ENCODE measurements around the gene SLC39A11.

SLC39A11 gene

GRCh38 chr17:72618001-72618509, 474.4 kb downstream of the SLC39A11 start:
- DNase-seq (ENCODE audit: low read depth in 2 of 2) = no peak

- no peak for DNase-seq (ENCODE audit: low read depth in 2 of 2)
Measured at GRCh38 chr17:72617557-72617956, 474.9 kb downstream of the SLC39A11 start.

GRCh38 chr17:72616447-72616846, 476.0 kb downstream of the SLC39A11 start:
- no peak for DNase-seq (ENCODE audit: low read depth in 2 of 2)

DNA sequence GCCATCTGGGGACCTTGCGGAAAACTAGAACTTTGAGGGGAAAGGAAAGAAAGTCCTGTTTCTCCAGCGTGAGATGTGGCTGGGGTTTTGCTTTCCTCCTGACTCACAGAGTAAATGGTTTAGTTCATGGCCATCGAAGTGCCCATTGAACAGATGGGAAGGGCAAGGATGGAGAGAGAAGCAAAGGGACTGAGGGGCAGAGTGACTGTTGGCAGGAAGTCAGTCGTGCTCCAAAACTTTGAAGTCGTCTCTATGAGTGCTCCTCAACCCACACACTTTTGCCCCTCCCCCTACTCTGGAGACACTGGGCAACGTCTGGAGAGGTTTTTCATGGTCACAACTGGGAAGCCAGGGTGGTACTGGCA, 476.9 kb downstream of the SLC39A11 start:
- DNase-seq (ENCODE audit: low read depth in 2 of 2) = no peak

DNA sequence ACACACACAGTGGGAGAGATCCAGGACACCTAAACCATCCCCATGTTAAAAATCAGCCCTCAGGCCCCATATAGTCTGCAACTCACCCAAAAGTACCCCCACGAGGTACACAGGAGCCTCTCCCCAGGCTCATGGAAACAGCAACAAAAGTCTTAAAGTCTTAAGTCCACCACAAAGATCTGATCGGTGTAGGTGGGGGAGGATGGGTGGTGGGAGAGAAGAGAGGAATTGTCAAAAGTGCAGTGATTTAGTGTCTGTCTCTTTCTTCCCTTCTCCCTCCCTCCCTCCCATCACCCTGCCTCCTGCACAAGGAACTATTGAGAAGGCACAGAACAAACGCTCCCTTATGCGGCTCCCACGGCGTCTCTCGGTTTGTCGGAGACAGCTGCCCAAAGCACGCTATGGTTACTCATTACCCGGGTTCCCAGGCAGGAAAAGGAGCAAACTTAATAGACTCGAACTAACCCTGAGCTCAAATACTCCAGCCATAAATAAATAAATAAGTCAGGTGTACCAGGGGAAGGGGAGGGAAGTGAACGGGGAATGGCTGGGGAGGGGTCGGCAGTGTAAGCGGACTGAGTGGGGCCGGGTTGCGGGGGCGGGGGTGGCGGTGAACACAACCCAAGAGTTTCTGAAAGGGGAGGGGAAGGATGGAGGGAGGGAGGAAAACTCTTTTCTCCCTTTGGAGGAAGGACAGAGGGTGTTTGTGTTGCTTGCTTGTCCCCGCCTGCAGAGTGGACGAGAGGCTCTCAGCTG, 477.4 kb downstream of the SLC39A11 start:
- DNase-seq (ENCODE audit: low read depth in 2 of 2) = no peak

- no peak for DNase-seq (ENCODE audit: low read depth in 2 of 2)
Measured at GRCh38 chr17:72614476-72614870, 478.0 kb downstream of the SLC39A11 start.

DNA sequence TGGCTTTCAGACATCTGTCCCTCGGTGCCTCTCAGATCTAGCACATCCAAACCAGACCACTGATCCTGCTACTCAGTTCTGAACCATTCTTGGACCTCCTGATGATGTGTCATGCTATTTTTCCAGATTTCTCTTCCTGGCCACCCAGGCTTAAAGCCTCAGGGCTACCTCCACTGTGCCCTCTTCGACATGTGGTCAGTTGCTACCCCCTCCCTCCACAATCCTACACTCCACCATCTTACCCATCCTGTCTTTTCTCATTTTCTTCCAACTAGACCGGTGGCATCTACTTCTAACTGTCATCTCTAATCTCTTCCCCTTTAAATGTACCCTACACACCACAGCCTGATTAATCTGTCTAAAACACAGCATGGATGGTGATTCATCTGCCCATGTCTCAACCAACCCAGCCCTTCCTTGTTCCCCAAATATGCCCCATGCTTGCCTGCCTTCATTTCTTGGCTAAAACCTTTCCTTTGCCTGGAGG, 478.6 kb downstream of the SLC39A11 start:
- DNase-seq (ENCODE audit: low read depth in 2 of 2) = no peak

- DNase-seq (ENCODE audit: low read depth in 2 of 2) = no peak
Measured at GRCh38 chr17:72613396-72613795, 479.1 kb downstream of the SLC39A11 start.

DNA sequence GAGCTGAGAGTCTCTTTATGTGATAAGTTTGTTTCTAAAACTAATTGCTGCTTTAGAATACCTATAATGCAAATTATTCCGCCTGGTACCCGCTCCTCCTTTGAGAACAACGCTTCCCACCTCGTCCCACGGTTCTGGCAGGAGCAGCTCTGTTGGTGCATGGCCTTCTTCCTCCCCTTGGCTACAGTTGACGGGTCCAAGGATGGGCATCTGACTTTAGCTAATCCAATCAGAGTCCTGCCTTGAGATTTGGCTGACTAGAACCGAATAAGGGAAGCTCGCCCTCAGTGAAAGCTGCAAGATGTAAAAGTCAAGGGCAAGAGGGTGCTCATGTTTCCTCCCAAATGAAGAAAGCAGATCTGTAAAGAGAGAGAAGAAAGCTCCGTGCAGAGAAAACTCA, 481.3 kb downstream of the SLC39A11 start:
- no peak for DNase-seq (ENCODE audit: low read depth in 2 of 2)

GRCh38 chr17:72609501-72609900, 483.0 kb downstream of the SLC39A11 start:
- DNase-seq (ENCODE audit: low read depth in 2 of 2) = no peak

DNA sequence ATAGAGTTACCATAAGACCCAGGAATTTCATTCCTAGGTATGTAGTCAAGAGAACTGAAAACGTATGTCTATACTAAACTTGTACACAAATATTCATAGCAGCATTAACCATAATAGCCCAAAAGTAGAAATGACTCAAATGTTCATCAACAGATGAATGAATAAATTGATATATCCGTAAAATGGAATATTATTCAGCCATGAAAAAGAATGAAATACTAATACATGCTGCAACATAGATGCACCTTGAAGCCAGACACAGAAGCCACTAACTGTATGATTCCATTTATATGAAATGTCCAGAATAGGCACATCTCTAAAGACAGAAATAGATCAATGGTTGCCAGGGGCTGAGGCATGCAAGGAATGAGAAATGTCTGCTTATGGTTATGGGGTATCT, 484.1 kb downstream of the SLC39A11 start:
- no peak for DNase-seq (ENCODE audit: low read depth in 2 of 2)

- no peak for DNase-seq (ENCODE audit: low read depth in 2 of 2)
Measured at GRCh38 chr17:72606656-72607055, 485.8 kb downstream of the SLC39A11 start.

DNA sequence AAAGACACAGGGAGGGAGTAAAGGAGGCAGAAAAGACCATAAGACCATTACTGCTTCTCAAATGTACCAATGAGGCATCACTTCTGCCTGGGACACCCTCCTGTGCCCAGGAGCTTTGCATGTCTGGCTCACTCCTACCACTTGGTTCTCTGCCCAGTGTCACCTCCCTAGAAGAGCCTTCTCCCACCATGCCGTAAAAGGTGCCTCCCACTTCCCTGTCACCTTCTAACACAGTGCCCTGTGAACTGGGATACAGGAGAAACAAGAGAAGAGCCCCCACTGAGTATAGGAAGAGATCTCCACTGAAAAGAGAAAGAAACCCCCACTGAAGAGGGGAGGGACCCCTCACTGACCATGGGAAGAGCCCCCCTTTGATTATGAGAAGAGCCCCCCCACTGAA, 486.9 kb downstream of the SLC39A11 start:
- no peak for DNase-seq (ENCODE audit: low read depth in 2 of 2)

DNA sequence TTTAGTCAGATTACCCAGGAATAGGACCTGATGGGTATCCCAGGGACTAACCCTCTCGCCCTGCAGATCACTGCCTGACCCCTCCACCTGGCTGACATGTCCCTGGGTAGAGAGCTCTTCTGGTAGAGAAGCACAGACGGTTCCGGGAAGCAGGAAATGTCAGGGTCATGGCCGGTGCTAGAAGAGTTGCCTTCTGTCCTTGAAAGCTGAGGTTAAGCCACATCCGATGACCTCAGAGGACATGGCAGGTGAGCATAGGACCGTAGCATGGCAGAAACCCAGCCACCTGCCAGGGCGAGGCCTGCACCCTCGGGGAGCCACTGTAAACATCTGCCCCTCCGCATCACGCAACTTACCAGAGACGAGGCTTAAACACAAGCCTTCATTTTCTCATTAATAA, 488.0 kb downstream of the SLC39A11 start:
- DNase-seq (ENCODE audit: low read depth in 2 of 2) = no peak

- DNase-seq (ENCODE audit: low read depth in 2 of 2) = no peak
Measured at GRCh38 chr17:72603420-72604242, 488.9 kb downstream of the SLC39A11 start.

DNA sequence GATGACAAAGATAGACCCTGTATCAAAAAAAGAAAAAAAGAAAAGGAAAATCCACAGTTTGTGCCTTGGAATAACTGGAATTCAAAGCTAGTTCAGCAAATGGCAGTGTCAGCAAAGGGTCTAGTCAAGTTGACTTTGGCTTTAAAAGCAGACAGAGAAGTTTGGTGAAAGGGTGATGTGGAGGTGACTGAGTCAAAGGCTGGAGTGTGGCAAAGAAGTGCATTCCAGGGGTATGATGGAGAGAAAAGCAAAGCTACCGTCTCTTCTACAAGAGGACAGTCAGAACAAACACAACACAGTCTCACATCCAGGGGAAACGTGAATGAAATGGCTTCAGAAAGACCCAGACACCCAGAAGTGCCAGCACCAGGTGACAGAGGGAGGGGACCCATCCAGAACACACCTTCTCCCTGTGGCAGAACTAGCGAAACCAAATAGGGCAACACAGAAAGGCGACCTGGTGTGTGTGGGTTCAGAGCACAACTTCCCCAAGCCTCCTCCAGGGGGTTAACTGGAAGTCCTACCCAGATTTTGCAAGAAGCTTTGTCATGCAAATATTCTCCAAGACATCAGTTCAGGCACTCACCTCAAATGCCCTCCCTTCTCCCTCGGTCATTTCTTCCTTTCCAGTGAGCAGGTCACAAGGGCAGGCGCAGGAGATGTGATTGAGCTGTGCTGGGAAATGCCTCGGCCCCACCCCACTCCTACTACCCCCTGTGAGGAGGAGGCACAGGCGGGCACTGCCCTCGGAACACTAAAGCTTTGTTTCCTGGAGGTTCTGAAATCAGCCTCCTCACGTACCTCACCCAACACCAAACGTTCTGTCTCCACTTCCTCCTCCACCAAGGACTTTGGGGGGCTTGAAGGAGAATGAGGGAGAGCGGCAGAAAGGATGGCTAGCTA, 489.7 kb downstream of the SLC39A11 start:
- DNase-seq (ENCODE audit: low read depth in 2 of 2) = no peak

GRCh38 chr17:72600934-72601333, 491.6 kb downstream of the SLC39A11 start:
- DNase-seq (ENCODE audit: low read depth in 2 of 2) = no peak

GRCh38 chr17:72599891-72600290, 492.6 kb downstream of the SLC39A11 start:
- DNase-seq (ENCODE audit: low read depth in 2 of 2) = no peak

GRCh38 chr17:72598695-72599094, 493.8 kb downstream of the SLC39A11 start:
- no peak for DNase-seq (ENCODE audit: low read depth in 2 of 2)

DNA sequence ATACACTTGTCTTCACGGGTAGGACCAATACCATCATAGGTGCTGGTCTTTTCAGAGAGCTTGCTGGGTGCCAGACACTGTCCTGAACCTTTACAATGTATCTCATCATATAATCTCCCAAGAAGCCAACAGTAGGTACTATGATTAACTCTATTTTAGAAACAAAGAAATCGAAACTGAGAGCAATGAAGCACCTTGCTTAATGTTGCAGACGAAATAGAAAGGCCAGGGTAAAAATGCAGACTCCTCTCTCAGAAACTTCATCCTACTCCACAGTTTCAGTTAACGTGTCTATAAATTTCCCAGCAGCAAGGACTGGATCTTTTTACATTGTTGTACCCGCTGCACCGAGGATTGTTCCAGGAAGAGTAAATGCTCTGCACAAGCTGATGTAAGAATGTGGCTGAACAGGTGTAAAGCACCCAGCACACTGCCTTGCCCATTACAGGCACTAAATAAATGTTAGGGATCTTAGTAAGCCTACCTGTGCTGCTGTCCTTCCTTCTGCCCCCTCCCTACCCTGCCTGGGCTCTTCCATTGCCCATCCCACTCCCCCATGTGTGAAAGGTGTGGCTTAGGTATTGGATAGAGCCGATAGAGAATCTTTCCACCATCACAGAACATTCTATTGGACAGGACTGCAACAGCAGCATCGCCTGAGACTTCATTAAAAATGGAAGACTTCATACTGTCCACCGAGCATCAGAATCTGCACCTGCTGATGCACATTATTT, 495.0 kb downstream of the SLC39A11 start:
- DNase-seq (ENCODE audit: low read depth in 2 of 2) = no peak
